ENCODE measurements around the gene ZFP82. TPM values are rescaled to one million over a fixed set of nuclear protein-coding genes. Genes with fewer than 3 reads are reported as not detected.

The ZFP82 gene
- total RNA-seq, 2 experiments from 2014 or later: 3.9 to 4.2 TPM

Other genes starting within 250 kb of the ZFP82 start
- 1 to 10 TPM; 2.0 to 3.5 TPM for gene ZNF565, start 204.0 kb downstream of the ZFP82 start, total RNA-seq
- 10 to 100 TPM; 64.6 to 68.4 TPM for gene ZNF146, start 203.5 kb downstream of the ZFP82 start, total RNA-seq
- gene ZFP14, start 39.4 kb downstream of the ZFP82 start, total RNA-seq: 1 to 10 TPM; 5.1 to 5.4 TPM
- 1 to 10 TPM; 8.5 to 8.7 TPM for gene ZNF566, start 70.9 kb upstream of the ZFP82 start, total RNA-seq
- 1 to 10 TPM; 9.0 to 9.9 TPM for gene ZNF260, start 109.6 kb upstream of the ZFP82 start, total RNA-seq
- 10 to 100 TPM; 11.1 to 14.6 TPM for gene ZNF529, start 154.6 kb upstream of the ZFP82 start, total RNA-seq
- 10 to 100 TPM; 11.8 to 13.5 TPM for gene ZNF382, start 186.7 kb upstream of the ZFP82 start, total RNA-seq
- gene ZNF461, start 248.2 kb upstream of the ZFP82 start, total RNA-seq: 1 to 10 TPM; 8.4 to 8.9 TPM

All from activated CD4-positive, alpha-beta memory T cell treated with anti-CD3 and anti-CD28 coated beads, Interleukin-2, amount 10 ng/mL, durations not matched to agents 7 days and 5 days (primary cell).